ENCODE data around the gene MEGF10.
"Not testable (repeated sequence)": the region's sequence is repeated elsewhere in the genome, so short reads cannot be mapped to it uniquely, and the experiment has no call there.

The MEGF10 gene

DNA sequence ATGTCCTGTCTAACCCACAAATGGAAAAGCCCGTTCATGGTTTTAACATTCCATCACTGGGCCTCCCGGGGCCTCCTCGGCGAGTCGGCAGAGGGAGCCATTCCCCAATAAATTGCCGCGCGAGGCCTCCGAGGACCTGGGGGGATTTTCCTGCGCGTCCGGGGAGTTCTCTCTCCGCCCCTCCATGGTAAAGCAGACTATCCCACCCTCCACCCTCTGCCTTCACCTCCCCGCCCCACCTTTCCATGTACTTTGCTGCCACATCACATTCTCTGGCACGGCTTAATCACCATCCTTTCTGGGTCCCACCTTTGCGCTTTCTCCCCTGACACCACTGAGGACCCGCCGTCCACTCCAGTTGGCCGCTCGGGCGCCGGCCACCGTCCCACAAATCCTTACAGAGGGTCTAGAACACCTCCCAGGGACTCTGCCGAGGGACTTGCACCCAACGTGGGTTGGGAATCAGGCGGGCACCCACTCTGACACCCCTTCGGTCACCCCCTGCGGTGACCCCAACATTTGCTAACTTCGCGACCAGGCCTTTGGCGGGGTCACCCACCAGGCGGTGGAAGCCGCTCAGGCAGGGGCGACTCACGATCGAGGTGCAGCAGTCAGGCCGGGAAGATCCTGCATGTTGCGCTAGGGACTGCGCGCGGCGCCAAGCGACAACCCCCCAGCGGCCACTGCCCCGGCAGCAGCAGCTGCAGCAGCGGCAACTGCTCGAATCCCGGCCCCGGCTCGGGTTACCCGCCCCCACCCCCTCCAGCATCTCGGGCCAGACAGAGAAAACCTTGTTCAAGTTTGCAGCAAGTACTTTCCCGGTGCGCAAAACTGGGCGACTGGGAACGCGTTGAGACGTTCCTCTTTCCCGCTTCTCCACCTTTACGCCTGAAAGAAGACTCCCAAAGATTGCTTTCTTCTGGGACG is at the start of gene MEGF10:
TSS of gene MEGF10 (plus strand) at position 778 of the 927 bp plus-strand sequence. CDS start 40,513 bp downstream, outside the sequence.
- DNase-seq, result peak; percentile 63

- no peak for DNase-seq
These were observed 47.6 kb upstream of the MEGF10 start for GRCh38 chr5:127243011-127243410.

DNA sequence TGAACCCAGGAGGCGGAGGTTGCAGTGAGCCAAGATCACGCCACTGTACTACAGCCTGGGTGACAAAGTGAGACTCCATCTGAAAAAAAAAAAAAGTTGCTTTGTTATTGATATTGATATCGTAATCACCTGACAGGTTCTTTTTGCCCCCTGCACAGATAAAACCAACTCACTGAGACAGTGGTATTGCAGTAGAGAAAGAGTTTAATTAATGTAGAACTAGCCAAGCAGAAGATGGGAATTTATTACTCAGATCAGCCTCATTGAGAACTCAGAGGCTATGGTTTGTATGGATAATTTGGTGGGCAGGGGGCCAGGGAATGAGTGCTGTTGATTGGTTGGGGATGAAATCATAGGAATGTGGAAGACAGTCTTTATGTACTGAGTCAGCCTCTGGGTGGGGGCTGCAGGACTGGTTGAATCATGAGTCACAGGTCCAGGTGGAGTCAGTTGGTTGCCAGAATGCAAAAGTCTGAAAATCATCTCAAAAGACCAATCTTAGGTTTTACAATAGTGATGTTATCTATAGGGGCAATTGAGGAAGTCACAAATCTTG is 35.8 kb upstream of the MEGF10 start:
- DNase-seq, result no peak

DNA sequence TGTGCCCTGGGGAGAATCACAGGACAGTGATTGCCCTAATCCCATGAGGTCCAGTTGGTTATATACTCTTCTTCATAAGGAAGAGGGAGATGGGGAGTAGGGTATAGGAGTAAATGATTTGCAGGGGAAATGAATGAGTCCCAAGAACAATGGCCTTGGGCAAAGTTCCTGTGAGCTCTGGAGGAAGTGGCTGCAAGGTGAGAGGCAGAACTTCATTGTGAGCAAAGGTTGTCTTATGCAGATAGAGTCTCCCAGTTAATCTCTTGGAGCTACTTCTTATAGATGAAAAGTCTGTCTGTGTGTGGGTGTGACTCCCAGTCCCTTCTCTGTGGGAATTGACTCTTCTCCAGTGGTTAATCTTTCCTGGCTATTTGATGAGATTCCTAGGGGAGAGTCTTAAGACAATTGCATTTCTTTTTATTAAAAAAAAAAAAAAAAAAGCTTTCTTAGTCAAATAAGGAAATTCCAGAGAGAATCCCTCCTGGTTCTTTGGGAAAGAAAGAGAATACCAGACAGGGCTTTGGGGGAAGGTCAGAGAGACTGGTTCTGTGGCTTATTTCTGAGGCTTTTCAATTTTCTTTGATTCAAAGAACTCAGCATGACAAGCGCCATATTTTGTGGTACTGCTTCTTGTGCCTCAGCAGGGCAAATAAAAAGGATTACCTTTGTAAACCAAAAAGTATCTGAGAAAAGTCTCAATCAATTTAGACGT is 33.6 kb upstream of the MEGF10 start:
- no peak for DNase-seq

GRCh38 chr5:127260686-127261085 is 29.9 kb upstream of the MEGF10 start:
- DNase-seq, result no peak

GRCh38 chr5:127265473-127265872 is 25.1 kb upstream of the MEGF10 start:
- DNase-seq, result not testable (repeated sequence)

- not testable (repeated sequence) for DNase-seq
These were observed 22.3 kb upstream of the MEGF10 start for GRCh38 chr5:127268342-127268741.

- DNase-seq, result not testable (repeated sequence)
These were observed 19.9 kb upstream of the MEGF10 start for GRCh38 chr5:127270713-127271112.

- DNase-seq, result no peak
These were observed 14.9 kb upstream of the MEGF10 start for GRCh38 chr5:127275641-127276193.

DNA sequence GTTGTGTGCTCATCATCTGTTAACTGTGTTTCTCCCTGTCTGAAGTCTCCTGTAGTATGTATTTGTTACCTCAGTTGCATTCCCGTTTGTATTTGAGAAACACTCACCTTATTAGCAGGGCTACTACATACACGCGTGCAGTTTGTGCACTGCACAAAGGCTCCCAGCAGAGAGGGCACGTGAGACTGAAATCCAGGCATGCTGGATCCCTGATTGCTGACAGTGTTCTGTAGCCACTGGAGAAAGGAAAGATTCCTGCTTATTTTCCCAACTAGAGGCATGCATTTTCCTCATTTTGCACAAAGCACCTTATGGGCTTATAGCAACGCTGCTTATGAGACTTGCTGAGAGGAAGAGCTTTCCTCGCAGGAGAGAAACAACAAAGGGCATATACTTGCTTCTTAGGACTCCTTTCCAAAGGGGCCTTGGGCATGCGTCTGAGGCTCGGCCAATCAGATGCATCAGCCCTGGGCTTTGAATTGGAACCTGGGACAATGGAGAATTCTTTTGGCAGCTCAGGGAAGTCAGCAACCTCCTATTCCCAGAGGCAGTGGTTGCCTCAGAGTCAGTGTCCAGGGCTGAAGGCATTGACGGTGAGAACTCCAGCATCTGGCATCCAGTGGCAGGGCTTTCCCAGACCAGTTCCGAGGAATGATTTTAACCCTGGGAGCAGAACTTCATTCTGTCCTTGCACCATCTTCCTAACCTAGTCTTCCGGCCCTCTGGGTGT is 9.9 kb upstream of the MEGF10 start:
- no peak for DNase-seq

GRCh38 chr5:127281609-127282008 is 9.0 kb upstream of the MEGF10 start:
- DNase-seq, result no peak

DNA sequence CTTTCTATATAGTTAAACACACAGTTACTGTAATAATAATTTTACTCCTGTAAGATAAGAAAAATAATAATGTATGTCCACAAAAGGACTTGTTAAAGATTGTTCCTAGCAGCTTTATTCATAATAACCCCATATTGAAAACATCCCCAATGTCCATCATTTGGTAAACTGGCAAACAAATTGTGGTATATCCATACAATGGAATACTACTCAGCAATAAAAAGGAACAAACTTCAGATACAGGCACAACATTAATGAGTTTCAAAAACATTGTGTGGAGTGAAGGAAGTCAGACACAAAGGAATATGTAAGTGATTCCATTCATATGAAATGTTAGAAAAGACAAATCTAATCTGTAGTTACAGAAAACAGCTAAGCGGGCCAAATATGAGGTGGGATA is 1.9 kb upstream of the MEGF10 start:
- DNase-seq, result no peak

- DNase-seq, result no peak
These were observed 524 bp downstream of the MEGF10 start for GRCh38 chr5:127290946-127291693.

- no peak for DNase-seq
These were observed 1.6 kb downstream of the MEGF10 start for GRCh38 chr5:127292030-127292735.

DNA sequence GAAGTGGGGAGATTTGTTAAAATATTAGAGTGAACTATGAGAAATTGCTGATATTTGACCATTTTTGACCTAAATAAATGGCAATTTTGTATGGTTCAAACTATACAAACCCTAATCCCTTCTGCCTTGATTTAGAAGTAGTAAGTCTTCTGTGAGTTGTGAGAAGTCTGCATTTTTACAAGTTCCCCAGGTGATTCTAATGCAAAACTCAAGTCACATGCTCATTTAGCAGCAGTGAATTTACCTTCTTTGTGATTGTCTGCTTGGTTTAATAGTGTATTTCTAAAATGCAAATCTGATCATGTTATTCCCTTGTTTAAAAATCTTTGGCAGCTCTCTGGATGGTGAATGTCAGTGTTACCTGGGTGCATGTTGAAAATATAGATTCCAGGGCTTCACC is 2.8 kb downstream of the MEGF10 start:
- no peak for DNase-seq

DNA sequence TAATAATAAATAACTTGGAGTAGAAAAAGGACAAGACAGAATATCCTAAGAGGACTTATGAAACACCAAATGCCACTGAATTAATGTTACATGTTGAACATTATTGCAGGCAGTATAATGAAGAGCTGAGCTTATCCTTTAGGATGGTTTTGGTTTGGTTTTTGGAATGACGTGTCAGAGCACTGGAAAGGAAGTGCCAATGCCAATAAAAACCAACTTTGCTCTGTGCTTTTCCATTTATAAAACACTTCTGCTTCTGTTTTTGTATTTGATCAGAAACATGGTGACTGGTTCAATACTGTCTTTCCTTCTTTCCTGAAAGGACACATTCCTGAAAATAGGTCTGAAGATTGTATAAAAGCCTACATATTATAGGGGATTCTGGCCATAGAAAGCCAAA is 4.2 kb downstream of the MEGF10 start:
- no peak for DNase-seq

GRCh38 chr5:127295454-127295853 is 4.9 kb downstream of the MEGF10 start:
- DNase-seq, result no peak

DNA sequence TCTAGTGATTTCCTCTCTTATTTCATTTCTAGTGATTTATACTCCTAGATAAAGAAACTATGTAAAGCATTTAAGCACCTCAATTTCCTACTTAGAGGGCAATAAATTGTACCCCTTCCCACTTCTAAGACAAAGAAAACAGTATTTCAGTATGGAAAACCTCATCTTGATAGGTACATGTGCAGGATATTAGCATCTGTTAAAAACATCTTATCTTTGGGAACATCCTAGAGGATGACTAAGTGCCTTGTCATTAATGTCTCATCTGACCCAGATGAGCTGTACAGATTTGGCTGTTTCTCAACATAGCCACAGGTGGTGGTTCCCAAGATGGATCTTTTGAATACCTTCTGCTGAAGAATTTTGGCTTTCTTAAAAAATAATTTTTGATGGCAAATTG is 5.7 kb downstream of the MEGF10 start:
- DNase-seq, result no peak

GRCh38 chr5:127296894-127297293 is 6.3 kb downstream of the MEGF10 start:
- not testable (repeated sequence) for DNase-seq

- DNase-seq, result no peak
These were observed 6.9 kb downstream of the MEGF10 start for GRCh38 chr5:127297348-127298035.

- DNase-seq, result no peak
These were observed 7.4 kb downstream of the MEGF10 start for GRCh38 chr5:127298036-127298429.

Measured in activated CD8-positive, alpha-beta memory T cell treated with anti-CD3 and anti-CD28 coated beads, Interleukin-2, amount 50 U/mL, for 48 hours (primary cell).